Body of pancreas (tissue), 4 donors: Measurements from ENCODE around the gene OLFML2A.

Experiments used
- CTCF ChIP-seq, 7 experiments: fragments of 450-650 bp in 4 of 7; fragments of 200-600 bp in 3 of 7; sonication (generic) in 3 of 7; IDR thresholded peaks; one replicate each; pipeline ENCODE4 v1.5.1; 2016 to 2019; ENCODE audit warnings: antibody characterized with exemption in 7 of 7
- POLR2A ChIP-seq, 3 donors: fragments of 450-650 bp; IDR thresholded peaks; one replicate each; pipeline ENCODE4 v1.6.1; 2016; ENCODE audit warnings: antibody characterized with exemption in 3 of 3, mild to moderate bottlenecking in 2 of 3

- TF ChIP-seq CTCF (IDR thresholded peaks at IDR 0.05) (peak in 2 of 7 experiments; percentile 15), POLR2A (IDR thresholded peaks at IDR 0.05) (no peak)
These were observed 44.0 kb downstream of the OLFML2A start for GRCh38 chr9:124820698-124821623.
